Activated naive CD4-positive, alpha-beta T cell treated with anti-CD3 and anti-CD28 coated beads, Interleukin-2, amount 10 ng/mL, durations not matched to agents 7 days and 5 days (primary cell): ENCODE data around the gene GPC6.

Experiments
- CTCF ChIA-PET: fragments of 350-600 bp; sonication (Branson Sonifier 250); formaldehyde crosslinking; loops from one replicate; lab custom pipeline; 2021; ENCODE audit warnings: antibody characterized with exemption; lab: Charles Lee
- DNase-seq: peaks from one replicate; pipeline ENCODE4 v3.0.0-alpha.2; 2020
- H3K27ac Mint-ChIP-seq: one replicate; pipeline ENCODE4 v1.8.0; 2021; ENCODE audit warnings: mild to moderate bottlenecking, moderate library complexity, mixed read lengths
- H3K27me3 Mint-ChIP-seq: one replicate; pipeline ENCODE4 v1.8.0; 2021; ENCODE audit warnings: mild to moderate bottlenecking, mixed read lengths
- H3K36me3 Mint-ChIP-seq: one replicate; pipeline ENCODE4 v1.8.0; 2021; ENCODE audit warnings: mixed read lengths
- H3K4me1 Mint-ChIP-seq: one replicate; pipeline ENCODE4 v1.8.0; 2021; ENCODE audit warnings: mixed read lengths
- H3K4me3 Mint-ChIP-seq: one replicate; pipeline ENCODE4 v1.8.0; 2021; ENCODE audit warnings: mild to moderate bottlenecking, moderate library complexity, mixed read lengths
- H3K9me3 Mint-ChIP-seq: one replicate; pipeline ENCODE4 v1.8.0; 2021; ENCODE audit warnings: mixed read lengths

Gene GPC6

GRCh38 chr13:93339550-93339949, 112.9 kb downstream of the GPC6 start:
- Mint-ChIP-seq H3K9me3 (peaks cover 3% of the 10 kb centered on the region), H3K27me3 (no peaks in the 10 kb centered on the region), H3K4me1 (no peaks in the 10 kb centered on the region), H3K27ac (no peak overlapping the region), H3K4me3 (no peak overlapping the region), H3K36me3 (no peaks in the 10 kb centered on the region)
- no peak for DNase-seq
- CTCF ChIA-PET: no interaction called here

- H3K9me3 Mint-ChIP-seq: peaks cover 3% of the 10 kb centered on the region
- no peaks in the 10 kb centered on the region for H3K27me3 Mint-ChIP-seq
- CTCF ChIA-PET: interaction anchor here (0.7 kb wide), 1 partner anchor 15 kb away, joined by 3 read pairs; no protein-coding TSS in a partner anchor
- H3K27ac Mint-ChIP-seq: no peak overlapping the region
- no peaks in the 10 kb centered on the region for H3K36me3 Mint-ChIP-seq
- no peak for DNase-seq
- no peak overlapping the region for H3K4me3 Mint-ChIP-seq
- no peaks in the 10 kb centered on the region for H3K4me1 Mint-ChIP-seq
Measured at GRCh38 chr13:93341517-93341916, 114.9 kb downstream of the GPC6 start.

- no peaks in the 10 kb centered on the region for H3K36me3 Mint-ChIP-seq
- peaks cover 3% of the 10 kb centered on the region for H3K9me3 Mint-ChIP-seq
- CTCF ChIA-PET: no interaction called here
Measured at GRCh38 chr13:93343097-93343496, 116.5 kb downstream of the GPC6 start.

GRCh38 chr13:93344048-93344705, 117.6 kb downstream of the GPC6 start:
- DNase-seq: no peak
- no peaks in the 10 kb centered on the region for H3K4me1 Mint-ChIP-seq
- no peaks in the 10 kb centered on the region for H3K36me3 Mint-ChIP-seq
- H3K9me3 Mint-ChIP-seq: peaks cover 3% of the 10 kb centered on the region
- no peak overlapping the region for H3K27ac Mint-ChIP-seq
- no peaks in the 10 kb centered on the region for H3K27me3 Mint-ChIP-seq
- H3K4me3 Mint-ChIP-seq: no peak overlapping the region
- CTCF ChIA-PET: no interaction called here

More at GRCh38 chr13:93343097-93343496, 116.5 kb downstream of the GPC6 start:
- H3K27me3 Mint-ChIP-seq: no peaks in the 10 kb centered on the region
- no peaks in the 10 kb centered on the region for H3K4me1 Mint-ChIP-seq
- no peak overlapping the region for H3K27ac Mint-ChIP-seq
- DNase-seq: no peak
- H3K4me3 Mint-ChIP-seq: no peak overlapping the region

GRCh38 chr13:93345024-93345423, 118.4 kb downstream of the GPC6 start:
- H3K4me3 Mint-ChIP-seq: no peak overlapping the region
- H3K36me3 Mint-ChIP-seq: no peaks in the 10 kb centered on the region
- H3K27ac Mint-ChIP-seq: no peak overlapping the region
- H3K9me3 Mint-ChIP-seq: no peaks in the 10 kb centered on the region
- H3K27me3 Mint-ChIP-seq: no peaks in the 10 kb centered on the region
- no peaks in the 10 kb centered on the region for H3K4me1 Mint-ChIP-seq
- no peak for DNase-seq
- CTCF ChIA-PET: no interaction called here

- no peak for DNase-seq
- H3K9me3 Mint-ChIP-seq: no peaks in the 10 kb centered on the region
- CTCF ChIA-PET: no interaction called here
- H3K27me3 Mint-ChIP-seq: no peaks in the 10 kb centered on the region
- no peak overlapping the region for H3K27ac Mint-ChIP-seq
- no peak overlapping the region for H3K4me3 Mint-ChIP-seq
- H3K36me3 Mint-ChIP-seq: no peaks in the 10 kb centered on the region
- H3K4me1 Mint-ChIP-seq: no peaks in the 10 kb centered on the region
Measured at GRCh38 chr13:93345770-93346169, 119.2 kb downstream of the GPC6 start.

GRCh38 chr13:93352616-93353015, 126.0 kb downstream of the GPC6 start:
- Mint-ChIP-seq H3K27ac (no peak overlapping the region), H3K9me3 (no peaks in the 10 kb centered on the region), H3K27me3 (no peaks in the 10 kb centered on the region), H3K4me3 (no peak overlapping the region), H3K4me1 (no peaks in the 10 kb centered on the region), H3K36me3 (no peaks in the 10 kb centered on the region)
- no peak for DNase-seq
- CTCF ChIA-PET: no interaction called here

GRCh38 chr13:93355094-93355493, 128.5 kb downstream of the GPC6 start:
- H3K4me3 Mint-ChIP-seq: no peak overlapping the region
- no peak overlapping the region for H3K27ac Mint-ChIP-seq
- CTCF ChIA-PET: no interaction called here
- H3K4me1 Mint-ChIP-seq: no peaks in the 10 kb centered on the region
- no peak for DNase-seq
- no peaks in the 10 kb centered on the region for H3K27me3 Mint-ChIP-seq
- no peaks in the 10 kb centered on the region for H3K9me3 Mint-ChIP-seq
- no peaks in the 10 kb centered on the region for H3K36me3 Mint-ChIP-seq

GRCh38 chr13:93356469-93356868, 129.9 kb downstream of the GPC6 start:
- CTCF ChIA-PET: no interaction called here

GRCh38 chr13:93360021-93360420, 133.4 kb downstream of the GPC6 start:
- no peaks in the 10 kb centered on the region for H3K36me3 Mint-ChIP-seq
- no peaks in the 10 kb centered on the region for H3K27me3 Mint-ChIP-seq
- H3K9me3 Mint-ChIP-seq: no peaks in the 10 kb centered on the region
- no peaks in the 10 kb centered on the region for H3K4me1 Mint-ChIP-seq
- no peak overlapping the region for H3K4me3 Mint-ChIP-seq
- DNase-seq: no peak
- CTCF ChIA-PET: no interaction called here
- no peak overlapping the region for H3K27ac Mint-ChIP-seq

More at GRCh38 chr13:93356469-93356868, 129.9 kb downstream of the GPC6 start:
- Mint-ChIP-seq H3K27ac (no peak overlapping the region), H3K36me3 (no peaks in the 10 kb centered on the region), H3K4me3 (no peak overlapping the region), H3K9me3 (no peaks in the 10 kb centered on the region), H3K27me3 (no peaks in the 10 kb centered on the region), H3K4me1 (no peaks in the 10 kb centered on the region)
- DNase-seq: no peak

- Mint-ChIP-seq H3K27ac (no peak overlapping the region), H3K4me3 (no peak overlapping the region), H3K27me3 (no peaks in the 10 kb centered on the region), H3K4me1 (no peaks in the 10 kb centered on the region), H3K36me3 (no peaks in the 10 kb centered on the region), H3K9me3 (peaks cover 2% of the 10 kb centered on the region)
- CTCF ChIA-PET: no interaction called here
- DNase-seq: no peak
Measured at GRCh38 chr13:93361703-93362102, 135.1 kb downstream of the GPC6 start.

- no peak for DNase-seq
- Mint-ChIP-seq H3K27me3 (no peaks in the 10 kb centered on the region), H3K4me1 (no peaks in the 10 kb centered on the region), H3K27ac (no peak overlapping the region), H3K36me3 (no peaks in the 10 kb centered on the region), H3K4me3 (no peak overlapping the region), H3K9me3 (peaks cover 2% of the 10 kb centered on the region)
- CTCF ChIA-PET: no interaction called here
Measured at GRCh38 chr13:93364166-93364565, 137.6 kb downstream of the GPC6 start.

- CTCF ChIA-PET: no interaction called here
- DNase-seq: no peak
- Mint-ChIP-seq H3K36me3 (no peaks in the 10 kb centered on the region), H3K4me1 (no peaks in the 10 kb centered on the region), H3K4me3 (no peak overlapping the region), H3K27me3 (no peaks in the 10 kb centered on the region), H3K9me3 (peaks cover 2% of the 10 kb centered on the region), H3K27ac (no peak overlapping the region)
Measured at GRCh38 chr13:93368296-93368695, 141.7 kb downstream of the GPC6 start.

- no peaks in the 10 kb centered on the region for H3K36me3 Mint-ChIP-seq
- no peaks in the 10 kb centered on the region for H3K4me1 Mint-ChIP-seq
- no peaks in the 10 kb centered on the region for H3K27me3 Mint-ChIP-seq
- no peak overlapping the region for H3K27ac Mint-ChIP-seq
- no peak for DNase-seq
- CTCF ChIA-PET: no interaction called here
- H3K4me3 Mint-ChIP-seq: no peak overlapping the region
- peaks cover 2% of the 10 kb centered on the region for H3K9me3 Mint-ChIP-seq
Measured at GRCh38 chr13:93368718-93369117, 142.1 kb downstream of the GPC6 start.

GRCh38 chr13:93372856-93373255, 146.2 kb downstream of the GPC6 start:
- CTCF ChIA-PET: no interaction called here

More at GRCh38 chr13:93372856-93373255, 146.2 kb downstream of the GPC6 start:
- no peak overlapping the region for H3K27ac Mint-ChIP-seq
- no peaks in the 10 kb centered on the region for H3K9me3 Mint-ChIP-seq
- H3K27me3 Mint-ChIP-seq: no peaks in the 10 kb centered on the region
- no peaks in the 10 kb centered on the region for H3K4me1 Mint-ChIP-seq
- H3K4me3 Mint-ChIP-seq: no peak overlapping the region
- H3K36me3 Mint-ChIP-seq: no peaks in the 10 kb centered on the region
- no peak for DNase-seq
